GM08714 (cell line): ENCODE results near the gene PTPRQ.

Experiments
- H3K4me3 ChIP-seq: fragments of 200-500 bp; sonication (Bioruptor generic); 2 replicates; pipeline ENCODE4 v1.5.1; 2014; ENCODE audit warnings: mild to moderate bottlenecking, low read length, inconsistent platforms
- ZNF274 ChIP-seq: IDR thresholded peaks from 2 replicates; pipeline ENCODE4 v1.6.1; 2012; ENCODE audit warnings: mild to moderate bottlenecking, low read depth, low read length

PTPRQ gene

GRCh38 chr12:80715713-80716249 lies 271.7 kb downstream of the PTPRQ start:
- H3K4me3 ChIP-seq: no peak overlapping the region

GRCh38 chr12:80716696-80717469 lies 272.8 kb downstream of the PTPRQ start, which contains the start of gene MYF5:
Gene MYF5, plus strand, starts transcription at chr12:80716912. Its CDS starts 152 bp downstream, at chr12:80717064.
- no peak for TF ChIP-seq ZNF274

More at GRCh38 chr12:80715713-80716249, 271.7 kb downstream of the PTPRQ start:
- TF ChIP-seq ZNF274: no peak

GRCh38 chr12:80717856-80718255 lies 273.8 kb downstream of the PTPRQ start:
- TF ChIP-seq ZNF274: no peak
- H3K4me3 ChIP-seq: no peak overlapping the region

More at GRCh38 chr12:80716696-80717469, 272.8 kb downstream of the PTPRQ start, which contains the start of gene MYF5:
- H3K4me3 ChIP-seq: no peak within 1 kb of the TSS

GRCh38 chr12:80720516-80720915 lies 276.5 kb downstream of the PTPRQ start:
- no peak for TF ChIP-seq ZNF274
- no peak overlapping the region for H3K4me3 ChIP-seq

- TF ChIP-seq ZNF274: no peak
- no peak overlapping the region for H3K4me3 ChIP-seq
These were observed 277.3 kb downstream of the PTPRQ start for GRCh38 chr12:80721326-80721725.
